Spleen (tissue), 11 donors: Measurements from ENCODE around the gene GABARAPL1. TPM values are rescaled to one million over a fixed set of nuclear protein-coding genes. Genes with fewer than 3 reads are reported as not detected.
"Not testable (repeated sequence)": the region's sequence is repeated elsewhere in the genome, so short reads cannot be mapped to it uniquely, and the experiment has no call there.

ENCODE experiments used
- DNase-seq: peaks from one replicate; pipeline ENCODE4 v3.0.0-alpha.2; 2020
- H3K27ac ChIP-seq, 8 donors: fragments of 200-600 bp; sonication (generic) in 7 of 8; 1 replicate in 4 of 8; 2 replicates in 4 of 8; pipeline versions ENCODE4 v1.5.0 to v1.8.0; 2016 to 2021; ENCODE audit warnings: inconsistent platforms in 4 of 8, mild to moderate bottlenecking in 4 of 8, moderate library complexity in 1 of 8
- H3K27me3 ChIP-seq, 7 donors: fragments of 200-600 bp; sonication (generic) in 6 of 7; replicated peaks in 1 of 7; 1 replicate in 4 of 7; 2 replicates in 3 of 7; pipeline versions ENCODE4 v1.5.0 to v1.8.0; 2016 to 2021; ENCODE audit warnings: inconsistent platforms in 3 of 7, mild to moderate bottlenecking in 1 of 7
- H3K36me3 ChIP-seq, 6 donors: fragments of 200-600 bp; sonication (generic) in 5 of 6; 1 replicate in 4 of 6; 2 replicates in 2 of 6; pipeline versions ENCODE4 v1.5.0 to v1.8.0; 2016 to 2021; ENCODE audit warnings: inconsistent platforms in 2 of 6
- H3K4me1 ChIP-seq, 6 donors: fragments of 200-600 bp; sonication (generic) in 5 of 6; 1 replicate in 3 of 6; 2 replicates in 3 of 6; pipeline versions ENCODE4 v1.5.0 to v1.8.0; 2016 to 2021; ENCODE audit warnings: inconsistent platforms in 3 of 6
- H3K4me3 ChIP-seq, 8 donors: fragments of 200-600 bp; sonication (generic) in 7 of 8; 1 replicate in 4 of 8; 2 replicates in 4 of 8; pipeline versions ENCODE4 v1.5.0 to v1.8.0; 2016 to 2021; ENCODE audit warnings: inconsistent platforms in 4 of 8, mild to moderate bottlenecking in 4 of 8, moderate library complexity in 2 of 8
- H3K9me3 ChIP-seq, 8 donors: fragments of 200-600 bp; sonication (generic) in 7 of 8; 1 replicate in 4 of 8; 2 replicates in 4 of 8; pipeline versions ENCODE4 v1.5.0 to v1.8.0; 2016 to 2021; ENCODE audit warnings: inconsistent platforms in 4 of 8
- CTCF ChIP-seq, 11 experiments: fragments of 200-600 bp in 7 of 11; fragments of 450-650 bp in 4 of 11; sonication (generic) in 4 of 11; IDR thresholded peaks in 8 of 11; conservative IDR thresholded peaks in 3 of 11; 1 replicate in 7 of 11; 2 replicates in 4 of 11; pipeline versions ENCODE4 v1.4.0 to v1.8.0; 2016 to 2021; ENCODE audit warnings: antibody characterized with exemption in 11 of 11, inconsistent platforms in 4 of 11, mild to moderate bottlenecking in 1 of 11
- POLR2A ChIP-seq, 3 donors: fragments of 450-650 bp; IDR thresholded peaks; one replicate each; pipeline ENCODE4 v1.5.1; 2017; ENCODE audit warnings: antibody characterized with exemption in 3 of 3, mild to moderate bottlenecking in 1 of 3
- POLR2AphosphoS5 ChIP-seq, 3 donors: sonication (generic); formaldehyde crosslinking; IDR thresholded peaks; one replicate each; pipeline ENCODE4 v1.5.1; 2017; ENCODE audit warnings: antibody characterized with exemption in 3 of 3
- WGBS, 5 donors: extraction: QIAGEN DNeasy Blood & Tissue Kit in 3 of 5; methylation state at CpG; one replicate each; pipeline versions ENCODE4 v1.1.5 to v1.1.7; 2013 to 2018; 5-methylcytosine and 5-hydroxymethylcytosine counted together
- intact Hi-C: fragments of 100-400 bp; cut with DNase I; formaldehyde crosslinking; loops from one replicate; pipeline ENCODE4 v1.15.0; 2023; ENCODE audit warnings: low total_unique reads
- polyA plus RNA-seq, 3 donors: library from polyadenylated mRNA; stranded (reverse); fragments of 200-250 nt; gene quantifications; one replicate each; pipeline ENCODE4 v1.2.1, GENCODE V29; 2013
- total RNA-seq, 7 donors: library from RNA; depleted of rRNA in 3 of 7; stranded (reverse); fragments of >200 nt in 3 of 7; fragmentation: NEBNext Ultra II Directional in 4 of 7; extraction: Animal tissue kit (Norgen Biotek cat#: 25700) in 4 of 7; gene quantifications; one replicate each; pipeline versions ENCODE4 v1.1.0 to v1.2.1, GENCODE V29; 2016 to 2021
- donor health status: healthy with polysubstance abuse.
- donor health status: DM: no; HTN: no; CAD: no; lungs with moderate emphysema.
- donor health status: DM: no; HTN: no; CAD: no.
- donor health status: Bipolar disorder and iron deficiency.
- donor health status: healthy.
- donor health status: DM: no; HTN: no; CAD: no.
- donor health status: DM: yes; HTN: yes; CAD: no.

GABARAPL1 gene
- total and polyA plus RNA-seq, 10 donors = 10.0 to 79.7 (median 48.5) TPM

- Histone ChIP-seq H3K9me3 (no peaks in the 10 kb centered on the region), H3K4me3 (peak overlapping the region in 5 of 8 donors; percentile 65 to 79 (median 69)), H3K36me3 (peaks cover 0 to 31% (median 18%) of the 10 kb centered on the region in 6 donors), H3K27me3 (peaks cover 0 to 3% (median 0%) of the 10 kb centered on the region in 7 donors), H3K27ac (peak overlapping the region in 6 of 8 donors; percentile 18 to 98 (median 98)), H3K4me1 (peaks cover 6 to 45% (median 28%) of the 10 kb centered on the region in 6 donors)
- DNase-seq = no peak
- no peak for TF ChIP-seq POLR2AphosphoS5 (IDR thresholded peaks at IDR 0.05)
- no peak for TF ChIP-seq POLR2A (IDR thresholded peaks at IDR 0.05)
- no peak for TF ChIP-seq CTCF (IDR thresholded peaks at IDR 0.05 in 8 of 11, conservative IDR thresholded peaks at IDR 0.05 in 3 of 11)
- intact Hi-C loops = no loop called here
- 79 to 91% (median 85%) methylated on average over 3 of the region's 3 CpGs for WGBS, 5 donors
These were observed 2.2 kb downstream of the GABARAPL1 start for GRCh38 chr12:10214895-10215267.

GRCh38 chr12:10215436-10215835, 2.8 kb downstream of the GABARAPL1 start:
- DNase-seq = no peak
- Histone ChIP-seq H3K4me3 (peak overlapping the region in 1 of 8 donors; percentile 79), H3K27ac (peak overlapping the region in 3 of 8 donors; percentile 96 to 98 (median 98)), H3K36me3 (peaks cover 0 to 37% (median 24%) of the 10 kb centered on the region in 6 donors), H3K27me3 (peaks cover 0 to 3% (median 0%) of the 10 kb centered on the region in 7 donors), H3K4me1 (peaks cover 6 to 45% (median 28%) of the 10 kb centered on the region in 6 donors), H3K9me3 (no peaks in the 10 kb centered on the region)
- no peak for TF ChIP-seq POLR2AphosphoS5 (IDR thresholded peaks at IDR 0.05)
- no peak for TF ChIP-seq POLR2A (IDR thresholded peaks at IDR 0.05)
- no peak for TF ChIP-seq CTCF (IDR thresholded peaks at IDR 0.05 in 8 of 11, conservative IDR thresholded peaks at IDR 0.05 in 3 of 11)
- WGBS, 5 donors = 41 to 57% (median 48%) methylated on average over 2 of the region's 2 CpGs
- intact Hi-C loops = no loop called here

- DNase-seq, intact Hi-C loops, H3K9me3 ChIP-seq, H3K4me3 ChIP-seq, H3K27ac ChIP-seq, H3K27me3 ChIP-seq: not testable (repeated sequence)
- 77 to 91% (median 87%) methylated on average over 13 of the region's 13 CpGs for WGBS, 5 donors
- Histone ChIP-seq H3K4me1 (peaks cover 6 to 45% (median 28%) of the 10 kb centered on the region in 6 donors), H3K36me3 (peaks cover 0 to 42% (median 29%) of the 10 kb centered on the region in 6 donors)
These were observed 3.3 kb downstream of the GABARAPL1 start for GRCh38 chr12:10215946-10216345.

GRCh38 chr12:10218021-10218420, 5.3 kb downstream of the GABARAPL1 start:
- TF ChIP-seq CTCF (IDR thresholded peaks at IDR 0.05 in 8 of 11, conservative IDR thresholded peaks at IDR 0.05 in 3 of 11) (no peak), POLR2AphosphoS5 (IDR thresholded peaks at IDR 0.05) (no peak), POLR2A (IDR thresholded peaks at IDR 0.05) (no peak)
- no peaks in the 10 kb centered on the region for H3K27me3 ChIP-seq
- no peak for DNase-seq
- 89 to 94% (median 94%) methylated on average over 6 of the region's 6 CpGs for WGBS, 5 donors
- intact Hi-C loops = no loop called here
- H3K27ac ChIP-seq = no peak overlapping the region
- H3K36me3 ChIP-seq = peaks cover 0 to 63% (median 50%) of the 10 kb centered on the region in 6 donors
- no peaks in the 10 kb centered on the region for H3K9me3 ChIP-seq
- no peak overlapping the region for H3K4me3 ChIP-seq
- peaks cover 6 to 33% (median 25%) of the 10 kb centered on the region in 6 donors for H3K4me1 ChIP-seq
